Measurements from ENCODE around the gene PPID.
"Not testable (repeated sequence)": the region's sequence is repeated elsewhere in the genome, so short reads cannot be mapped to it uniquely, and the experiment has no call there.

The PPID gene

GRCh38 chr4:158729716-158730559 lies 6.7 kb upstream of the PPID start:
- DNase-seq, result peak; percentile 82

GRCh38 chr4:158728236-158728635 lies 5.0 kb upstream of the PPID start:
- no peak for DNase-seq

GRCh38 chr4:158726633-158727032 lies 3.4 kb upstream of the PPID start:
- no peak for DNase-seq

GRCh38 chr4:158724637-158725036 lies 1.4 kb upstream of the PPID start:
- DNase-seq, result no peak

GRCh38 chr4:158722291-158722916 lies 792 bp downstream of the PPID start:
- peak; percentile 44 for DNase-seq

GRCh38 chr4:158721680-158722079 lies 1.5 kb downstream of the PPID start:
- no peak for DNase-seq

- no peak for DNase-seq
Observed at GRCh38 chr4:158715802-158716201, 7.4 kb downstream of the PPID start.

GRCh38 chr4:158714937-158715336 lies 8.3 kb downstream of the PPID start:
- no peak for DNase-seq

GRCh38 chr4:158712622-158713021 lies 10.6 kb downstream of the PPID start:
- DNase-seq, result not testable (repeated sequence)

GRCh38 chr4:158710814-158711213 lies 12.4 kb downstream of the PPID start:
- DNase-seq, result no peak

GRCh38 chr4:158704274-158704673 lies 18.9 kb downstream of the PPID start:
- DNase-seq, result no peak

- no peak for DNase-seq
Observed at GRCh38 chr4:158688813-158689212, 34.4 kb downstream of the PPID start.

GRCh38 chr4:158682066-158682465 lies 41.1 kb downstream of the PPID start:
- no peak for DNase-seq

GRCh38 chr4:158681629-158682028 lies 41.6 kb downstream of the PPID start:
- DNase-seq, result no peak

GRCh38 chr4:158678767-158679166 lies 44.4 kb downstream of the PPID start:
- DNase-seq, result no peak

- no peak for DNase-seq
Observed at GRCh38 chr4:158676076-158676475, 47.1 kb downstream of the PPID start.

- no peak for DNase-seq
Observed at GRCh38 chr4:158673633-158674032, 49.6 kb downstream of the PPID start.

GRCh38 chr4:158671915-158672806 lies 51.0 kb downstream of the PPID start, which contains the start of gene ETFDH:
Gene ETFDH, plus strand, starts transcription at chr4:158672296. Its CDS starts 161 bp downstream, at chr4:158672457.
- peak; percentile 99 for DNase-seq

GRCh38 chr4:158671665-158671914 lies 51.6 kb downstream of the PPID start, which contains the start of gene C4orf46:
Gene C4orf46, minus strand, starts transcription at chr4:158671887. Its CDS starts 86 bp downstream, at chr4:158671801.
- no peak for DNase-seq

GRCh38 chr4:158670975-158671664 lies 52.1 kb downstream of the PPID start:
- DNase-seq, result peak; percentile 63

- no peak for DNase-seq
Observed at GRCh38 chr4:158669310-158669709, 53.9 kb downstream of the PPID start.

- no peak for DNase-seq
Observed at GRCh38 chr4:158667651-158668198, 55.5 kb downstream of the PPID start.

All from midbrain (tissue), 1 donor.